ENCODE measurements around the gene NSUN2. TPM values are rescaled to one million over a fixed set of nuclear protein-coding genes. Genes with fewer than 3 reads are reported as not detected.
"Not testable (repeated sequence)": the region's sequence is repeated elsewhere in the genome, so short reads cannot be mapped to it uniquely, and the experiment has no call there.

Gene NSUN2
- total RNA-seq, 1 experiment from 2014 or later, result 155 TPM

DNA sequence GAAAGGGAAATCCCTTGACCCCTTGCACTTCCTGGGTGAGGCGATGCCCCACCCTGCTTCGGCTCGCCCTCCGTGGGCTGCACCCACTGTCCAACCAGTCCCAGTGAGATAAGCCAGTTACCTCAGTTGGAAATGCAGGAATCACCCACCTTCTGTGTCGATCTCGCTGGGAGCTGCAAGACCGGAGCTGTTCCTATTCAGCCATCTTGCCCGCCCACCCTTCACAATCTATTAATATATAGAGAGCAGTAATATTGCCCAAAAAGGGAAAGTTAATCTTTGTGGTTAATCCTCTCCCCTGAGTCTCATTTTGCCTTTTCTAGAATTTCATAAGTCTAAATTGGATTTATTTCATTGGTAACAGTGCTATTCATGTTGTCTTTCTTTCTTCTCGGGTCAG lies 16.8 kb upstream of the NSUN2 start:
- DNase-seq, result no peak
- peaks cover 14% of the 10 kb centered on the region; the same call in 1 of the 2 replicates for H4K20me1 ChIP-seq (ENCODE audit: insufficient read depth)
- TF ChIP-seq, protein P1, sequence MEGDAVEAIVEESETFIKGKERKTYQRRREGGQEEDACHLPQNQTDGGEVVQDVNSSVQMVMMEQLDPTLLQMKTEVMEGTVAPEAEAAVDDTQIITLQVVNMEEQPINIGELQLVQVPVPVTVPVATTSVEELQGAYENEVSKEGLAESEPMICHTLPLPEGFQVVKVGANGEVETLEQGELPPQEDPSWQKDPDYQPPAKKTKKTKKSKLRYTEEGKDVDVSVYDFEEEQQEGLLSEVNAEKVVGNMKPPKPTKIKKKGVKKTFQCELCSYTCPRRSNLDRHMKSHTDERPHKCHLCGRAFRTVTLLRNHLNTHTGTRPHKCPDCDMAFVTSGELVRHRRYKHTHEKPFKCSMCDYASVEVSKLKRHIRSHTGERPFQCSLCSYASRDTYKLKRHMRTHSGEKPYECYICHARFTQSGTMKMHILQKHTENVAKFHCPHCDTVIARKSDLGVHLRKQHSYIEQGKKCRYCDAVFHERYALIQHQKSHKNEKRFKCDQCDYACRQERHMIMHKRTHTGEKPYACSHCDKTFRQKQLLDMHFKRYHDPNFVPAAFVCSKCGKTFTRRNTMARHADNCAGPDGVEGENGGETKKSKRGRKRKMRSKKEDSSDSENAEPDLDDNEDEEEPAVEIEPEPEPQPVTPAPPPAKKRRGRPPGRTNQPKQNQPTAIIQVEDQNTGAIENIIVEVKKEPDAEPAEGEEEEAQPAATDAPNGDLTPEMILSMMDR (conservative IDR thresholded peaks at IDR 0.05), result no peak
- TF ChIP-seq EZH2 (IDR thresholded peaks at IDR 0.05; ENCODE audit: low read depth), result no peak
- no peaks in the 10 kb centered on the region for H3F3A ChIP-seq (ENCODE audit: insufficient read depth, low read depth)
- no peak overlapping the region for H3K4me2 ChIP-seq
- CTCF ChIA-PET, result no interaction called here
- no peaks in the 10 kb centered on the region for H3K4me1 ChIP-seq (replicated peaks; ENCODE audit: insufficient read depth)
- no peak overlapping the region for H3K4me3 ChIP-seq
- intact Hi-C loops (cut with micrococcal nuclease; ENCODE audit: unreplicated experiment), result no loop called here
- POLR2A ChIA-PET (ENCODE audit: unreplicated experiment), result no interaction called here
- peaks cover 6% of the 10 kb centered on the region; the same call in 1 of the 2 replicates for H3K36me3 ChIP-seq (ENCODE audit: low read depth)
- H3K27me3 ChIP-seq (ENCODE audit: insufficient read depth, low read depth), result no peaks in the 10 kb centered on the region
- no TSS peak for BruUV-seq (replicated peaks)
- H3K27ac ChIP-seq, result no peak overlapping the region
- no peak overlapping the region for H2AFZ ChIP-seq
- H3K79me2 ChIP-seq (ENCODE audit: low read depth), result peaks cover 25% of the 10 kb centered on the region
- no peaks in the 10 kb centered on the region for H3K9me2 ChIP-seq (ENCODE audit: insufficient read depth)
- H3K9me3 ChIP-seq (ENCODE audit: insufficient read depth, low read depth), result no peaks in the 10 kb centered on the region

- H3K27ac ChIP-seq, result no peak overlapping the region
- peaks cover 14% of the 10 kb centered on the region; the same call in 1 of the 2 replicates for H4K20me1 ChIP-seq (ENCODE audit: insufficient read depth)
- H3K79me2 ChIP-seq (ENCODE audit: low read depth), result peaks cover 25% of the 10 kb centered on the region
- ChIA-PET CTCF (no interaction called here), POLR2A (ENCODE audit: unreplicated experiment) (no interaction called here)
- H3K9me3 ChIP-seq (ENCODE audit: insufficient read depth, low read depth), result no peaks in the 10 kb centered on the region
- no peak overlapping the region for H3K4me2 ChIP-seq
- no TSS peak for BruUV-seq (replicated peaks)
- no peaks in the 10 kb centered on the region for H3K27me3 ChIP-seq (ENCODE audit: insufficient read depth, low read depth)
- H3K36me3 ChIP-seq (ENCODE audit: low read depth), result peaks cover 6% of the 10 kb centered on the region; the same call in 1 of the 2 replicates
- intact Hi-C loops (cut with micrococcal nuclease; ENCODE audit: unreplicated experiment), result no loop called here
- no peak overlapping the region for H2AFZ ChIP-seq
- DNase-seq, result no peak
- H3F3A ChIP-seq (ENCODE audit: insufficient read depth, low read depth), result no peaks in the 10 kb centered on the region
- H3K4me1 ChIP-seq (replicated peaks; ENCODE audit: insufficient read depth), result no peaks in the 10 kb centered on the region
- TF ChIP-seq, protein P1 (conservative IDR thresholded peaks at IDR 0.05), result no peak
- TF ChIP-seq EZH2 (IDR thresholded peaks at IDR 0.05; ENCODE audit: low read depth), result no peak
- H3K9me2 ChIP-seq (ENCODE audit: insufficient read depth), result no peaks in the 10 kb centered on the region
- H3K4me3 ChIP-seq, result no peak overlapping the region
These were observed 16.3 kb upstream of the NSUN2 start for GRCh38 chr5:6649186-6649585.

DNA sequence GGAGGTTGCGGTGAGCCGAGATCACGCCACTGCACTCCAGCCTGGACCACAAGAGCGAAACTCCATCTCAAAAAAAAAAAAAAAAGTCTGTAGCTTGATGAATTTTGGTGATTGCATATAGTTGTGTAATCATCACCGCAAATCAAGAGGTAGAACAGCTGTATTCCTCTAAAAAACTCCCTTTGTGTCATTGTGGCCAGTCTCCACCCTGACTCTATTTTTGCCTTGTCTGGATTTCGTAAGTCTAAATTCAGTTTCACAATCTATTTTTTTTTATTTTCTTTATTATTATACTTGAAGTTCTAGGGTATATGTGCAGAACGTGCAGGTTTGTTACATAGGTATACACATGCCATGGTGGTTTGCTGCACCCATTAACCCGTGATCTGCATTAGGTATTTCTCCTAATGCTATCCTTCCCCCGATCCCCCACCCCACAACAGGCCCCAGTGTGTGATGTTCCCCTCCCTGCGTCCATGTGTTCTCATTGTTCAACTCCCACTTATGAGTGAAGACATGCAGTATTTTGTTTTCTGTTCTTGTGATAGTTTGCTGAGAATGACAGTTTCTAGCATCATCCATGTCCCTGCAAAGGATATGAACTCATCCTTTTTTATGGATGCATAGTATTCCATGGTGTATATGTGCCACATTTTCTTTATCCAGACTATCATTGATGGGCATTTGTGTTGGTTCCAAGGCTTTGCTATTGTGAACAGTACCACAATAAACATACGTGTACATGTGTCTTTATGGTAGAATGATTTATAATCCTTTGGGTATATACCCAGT lies 12.9 kb upstream of the NSUN2 start:
- H3K4me2 ChIP-seq; H3K9me3 ChIP-seq (ENCODE audit: insufficient read depth, low read depth); POLR2A ChIA-PET (ENCODE audit: unreplicated experiment); H3K27ac ChIP-seq; H3K36me3 ChIP-seq (ENCODE audit: low read depth); H3F3A ChIP-seq (ENCODE audit: insufficient read depth, low read depth); H3K4me3 ChIP-seq; H3K27me3 ChIP-seq (ENCODE audit: insufficient read depth, low read depth); DNase-seq; intact Hi-C loops (cut with micrococcal nuclease; ENCODE audit: unreplicated experiment); H2AFZ ChIP-seq; H3K4me1 ChIP-seq (replicated peaks; ENCODE audit: insufficient read depth); H3K9me2 ChIP-seq (ENCODE audit: insufficient read depth); BruUV-seq (replicated peaks): not testable (repeated sequence)
- Histone ChIP-seq H4K20me1 (ENCODE audit: insufficient read depth) (peaks cover 14% of the 10 kb centered on the region; the same call in 1 of the 2 replicates), H3K79me2 (ENCODE audit: low read depth) (peaks cover 25% of the 10 kb centered on the region)
- CTCF ChIA-PET, result interaction anchor here (0.7 kb wide), 1 partner anchor 12 kb away, joined by 3 read pairs; no protein-coding TSS in a partner anchor
